Endothelial cell of umbilical vein (primary cell): ENCODE data around the gene RAD51B. TPM values are rescaled to one million over a fixed set of nuclear protein-coding genes. Genes with fewer than 3 reads are reported as not detected.

Source experiments
- BruUV-seq: library from RNA; stranded (reverse); fragments of 400-500 nt; replicated peaks from 2 replicates; lab custom pipeline; 2021; lab: Mats Ljungman, UMichigan
- CTCF ChIA-PET: fragments of 300-600, 350-600 bp; sonication (Branson Sonifier 250); formaldehyde crosslinking; loops from one replicate; lab custom pipeline; 2021; ENCODE audit warnings: antibody characterized with exemption, inconsistent platforms; lab: Charles Lee
- POLR2A ChIA-PET: fragments of 300-600, 350-600 bp; sonication (Branson Sonifier 250); formaldehyde crosslinking; loops from one replicate; lab custom pipeline; 2021; ENCODE audit warnings: antibody characterized with exemption, inconsistent platforms; lab: Charles Lee
- DNase-seq: peaks from one replicate; pipeline ENCODE4 v3.0.0-alpha.2; 2011; ENCODE audit warnings: low read depth, low spot score
- FAIRE-seq: peaks from 2 replicates; lab custom pipeline; 2011; peaks lifted over from hg19 to GRCh38; lab: Jason Lieb, UNC
- H2AFZ ChIP-seq: 2 replicates; pipeline ENCODE4 v1.6.0; 2012; ENCODE audit warnings: low read depth, low read length, control low read depth, inconsistent platforms
- H3K27ac ChIP-seq: 2 replicates; pipeline ENCODE4 v1.5.1; 2011; ENCODE audit warnings: low read depth, mild to moderate bottlenecking, control low read depth, low read length, moderate library complexity; ENCODE audit not compliant: insufficient read depth
- H3K27me3 ChIP-seq, 2 experiments: 2 replicates each; pipeline versions ENCODE4 v1.6.0 to v1.6.1; 2011; ENCODE audit warnings: low read length in 2 of 2, mixed read lengths in 1 of 2; ENCODE audit not compliant: control insufficient read depth in 2 of 2, insufficient read depth in 2 of 2
- H3K36me3 ChIP-seq, 2 experiments: 2 replicates in 1 of 2; 3 replicates in 1 of 2; pipeline ENCODE4 v1.5.1; 2011; ENCODE audit warnings: low read length in 2 of 2, mild to moderate bottlenecking in 1 of 2, moderate library complexity in 1 of 2; ENCODE audit not compliant: control insufficient read depth in 2 of 2, insufficient read depth in 2 of 2; ENCODE audit errors: extremely low read depth in 1 of 2
- H3K4me1 ChIP-seq: 3 replicates; pipeline ENCODE4 v1.5.1; 2011; ENCODE audit warnings: mild to moderate bottlenecking, low read length; ENCODE audit not compliant: control insufficient read depth, insufficient read depth; ENCODE audit errors: extremely low read depth
- H3K4me2 ChIP-seq: 2 replicates; pipeline ENCODE4 v1.6.1; 2011; ENCODE audit warnings: low read length, control low read depth, mixed read lengths; ENCODE audit not compliant: insufficient read depth
- H3K4me3 ChIP-seq, 3 experiments: fragments of 200-600 bp in 1 of 3; sonication (generic), shearing (Covaris generic) in 1 of 3; replicated peaks in 1 of 3; 2 replicates each; pipeline ENCODE4 v1.5.1; 2011 to 2016; ENCODE audit warnings: control low read depth in 3 of 3, low read length in 3 of 3, mild to moderate bottlenecking in 2 of 3, inconsistent platforms in 1 of 3, low read depth in 1 of 3, moderate library complexity in 1 of 3; ENCODE audit not compliant: insufficient read depth in 1 of 3
- H3K79me2 ChIP-seq: 2 replicates; pipeline ENCODE4 v1.6.0; 2012; ENCODE audit warnings: low read length, inconsistent platforms; ENCODE audit not compliant: control insufficient read depth, insufficient read depth
- H3K9ac ChIP-seq: replicated peaks from 2 replicates; pipeline ENCODE3; 2011; ENCODE audit warnings: low read length, control low read depth; ENCODE audit not compliant: insufficient read depth; ENCODE audit errors: extremely low read depth
- H3K9me1 ChIP-seq: replicated peaks from 3 replicates; pipeline ENCODE4 v1.6.0; 2011; ENCODE audit warnings: mild to moderate bottlenecking, low read length; ENCODE audit not compliant: control insufficient read depth, insufficient read depth; ENCODE audit errors: extremely low read depth
- H3K9me3 ChIP-seq: replicated peaks from 2 replicates; pipeline ENCODE4 v1.5.1; 2012; ENCODE audit warnings: low read length, inconsistent platforms; ENCODE audit not compliant: control insufficient read depth, insufficient read depth
- H4K20me1 ChIP-seq: replicated peaks from 2 replicates; pipeline ENCODE3; 2011; ENCODE audit warnings: mild to moderate bottlenecking, low read length; ENCODE audit not compliant: control insufficient read depth, insufficient read depth; ENCODE audit errors: extremely low read depth
- EZH2 ChIP-seq: IDR thresholded peaks from 2 replicates; pipeline ENCODE4 v1.6.1; 2012; ENCODE audit warnings: borderline replicate concordance, low read depth, mild to moderate bottlenecking, moderate library complexity, low read length, inconsistent platforms; ENCODE audit not compliant: severe bottlenecking
- FOS ChIP-seq: IDR thresholded peaks from 2 replicates; pipeline ENCODE4 v1.6.1; 2011; ENCODE audit warnings: mild to moderate bottlenecking, low read length, moderate library complexity, borderline replicate concordance; ENCODE audit not compliant: insufficient read depth
- GATA2 ChIP-seq: IDR thresholded peaks from 2 replicates; pipeline ENCODE4 v1.7.0; 2011; ENCODE audit warnings: low read depth, mild to moderate bottlenecking, moderate library complexity, mixed read lengths, low read length; ENCODE audit not compliant: insufficient read length, insufficient read depth
- JUN ChIP-seq: IDR thresholded peaks from 2 replicates; pipeline ENCODE4 v1.6.1; 2011; ENCODE audit warnings: borderline replicate concordance, low read depth; ENCODE audit not compliant: insufficient read length, insufficient read depth
- MYC ChIP-seq: IDR thresholded peaks from one replicate; pipeline ENCODE4 v1.6.1; 2011; ENCODE audit warnings: mild to moderate bottlenecking, low read depth, low read length
- POLR2A ChIP-seq: IDR thresholded peaks from 2 replicates; pipeline ENCODE4 v1.6.1; 2012; ENCODE audit warnings: low read depth, mild to moderate bottlenecking, control low read depth, low read length
- POLR2AphosphoS5 ChIP-seq: IDR thresholded peaks from 2 replicates; pipeline ENCODE4 v1.6.1; 2012; ENCODE audit warnings: low read depth, mild to moderate bottlenecking, control low read depth, low read length, moderate library complexity; ENCODE audit not compliant: insufficient read depth
- dilution Hi-C: fragments of 300-500 bp; cut with MboI; formaldehyde crosslinking; loops from one replicate; pipeline ENCODE4 v1.15.0; 2019; ENCODE audit warnings: low sequenced_read_pairs; ENCODE audit not compliant: extremely low pct_ligation_motif_present
- intact Hi-C: fragments of 100-400 bp; cut with micrococcal nuclease; formaldehyde crosslinking; loops from one replicate; pipeline ENCODE4 v1.10.0; 2022
- polyA plus RNA-seq, 4 experiments: library from polyadenylated mRNA; depleted of rRNA in 3 of 4; stranded (reverse) in 3 of 4; unstranded in 1 of 4; fragments of >200 nt; gene quantifications; 2 replicates each; pipeline versions ENCODE4 v1.2.1 to v1.2.3, GENCODE V29; 2011 to 2012; ENCODE audit warnings: missing spikeins in 1 of 4
- total RNA-seq: library from RNA; stranded (reverse); gene quantifications from 2 replicates; pipeline ENCODE4 v1.2.3, GENCODE V29; 2021
- TF ChIP-seq, protein P1 (sequence below), 2 donors: IDR thresholded peaks; 1 replicate in 1 of 2; 2 replicates in 1 of 2; pipeline ENCODE4 v1.5.1; 2011; ENCODE audit warnings: low read length in 2 of 2, mild to moderate bottlenecking in 2 of 2, moderate library complexity in 2 of 2, control low read depth in 1 of 2, inconsistent platforms in 1 of 2, low read depth in 1 of 2; ENCODE audit not compliant: insufficient read depth in 1 of 2; ENCODE audit errors: extremely low read depth in 1 of 2
- TF ChIP-seq, protein P2 (sequence below): IDR thresholded peaks from 2 replicates; pipeline ENCODE4 v1.6.1; 2011; ENCODE audit not compliant: insufficient read depth, insufficient read length

Gene RAD51B
- total and polyA plus RNA-seq, 2 donors (not counting 3 experiments of a cell fraction or from before 2014, with no cell fraction given), result 3.9 to 19.0 TPM

DNA sequence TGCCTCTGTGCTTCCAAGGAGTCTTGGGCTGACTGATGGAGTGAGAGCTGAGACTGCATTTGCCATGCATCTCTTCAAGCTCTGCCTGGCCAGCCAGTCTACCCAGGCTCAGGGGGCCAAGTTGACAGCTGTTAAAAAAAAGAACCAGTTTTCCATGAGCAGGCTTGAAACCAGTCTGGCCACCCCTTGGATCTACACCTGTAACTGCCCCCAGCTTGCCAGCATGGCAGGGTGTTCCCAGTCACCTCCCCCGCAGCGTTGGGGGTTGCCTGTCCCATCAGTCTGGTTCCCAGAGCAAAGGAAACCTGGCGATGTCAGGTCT, 770.6 kb downstream of the RAD51B start:
- BruUV-seq, result no TSS peak
- ChIA-PET CTCF (no interaction called here), POLR2A (interaction anchor here (0.8 kb wide), 1 partner anchor 11 kb away, joined by 3 read pairs; no protein-coding TSS in a partner anchor)
- H3K36me3 ChIP-seq, result no peaks in the 10 kb centered on the region
- H3K4me1 ChIP-seq, result peaks cover 6% of the 10 kb centered on the region
- H3K79me2 ChIP-seq, result no peaks in the 10 kb centered on the region
- no peaks in the 10 kb centered on the region for H3K9me3 ChIP-seq
- FAIRE-seq (no peak), DNase-seq (no peak)
- H4K20me1 ChIP-seq, result no peaks in the 10 kb centered on the region
- H3K27me3 ChIP-seq, result no peaks in the 10 kb centered on the region
- H3K4me2 ChIP-seq, result no peak overlapping the region
- dilution Hi-C loops, result no loop called here
- H3K9me1 ChIP-seq, result no peaks in the 10 kb centered on the region
- intact Hi-C loops, result no loop called here
- TF ChIP-seq, protein P1, sequence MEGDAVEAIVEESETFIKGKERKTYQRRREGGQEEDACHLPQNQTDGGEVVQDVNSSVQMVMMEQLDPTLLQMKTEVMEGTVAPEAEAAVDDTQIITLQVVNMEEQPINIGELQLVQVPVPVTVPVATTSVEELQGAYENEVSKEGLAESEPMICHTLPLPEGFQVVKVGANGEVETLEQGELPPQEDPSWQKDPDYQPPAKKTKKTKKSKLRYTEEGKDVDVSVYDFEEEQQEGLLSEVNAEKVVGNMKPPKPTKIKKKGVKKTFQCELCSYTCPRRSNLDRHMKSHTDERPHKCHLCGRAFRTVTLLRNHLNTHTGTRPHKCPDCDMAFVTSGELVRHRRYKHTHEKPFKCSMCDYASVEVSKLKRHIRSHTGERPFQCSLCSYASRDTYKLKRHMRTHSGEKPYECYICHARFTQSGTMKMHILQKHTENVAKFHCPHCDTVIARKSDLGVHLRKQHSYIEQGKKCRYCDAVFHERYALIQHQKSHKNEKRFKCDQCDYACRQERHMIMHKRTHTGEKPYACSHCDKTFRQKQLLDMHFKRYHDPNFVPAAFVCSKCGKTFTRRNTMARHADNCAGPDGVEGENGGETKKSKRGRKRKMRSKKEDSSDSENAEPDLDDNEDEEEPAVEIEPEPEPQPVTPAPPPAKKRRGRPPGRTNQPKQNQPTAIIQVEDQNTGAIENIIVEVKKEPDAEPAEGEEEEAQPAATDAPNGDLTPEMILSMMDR (IDR thresholded peaks at IDR 0.05; ENCODE audit: extremely low read depth in 1 of 2, insufficient read depth in 1 of 2, low read depth in 1 of 2, low read length in 2 of 2), result no peak
- TF ChIP-seq, protein P2, sequence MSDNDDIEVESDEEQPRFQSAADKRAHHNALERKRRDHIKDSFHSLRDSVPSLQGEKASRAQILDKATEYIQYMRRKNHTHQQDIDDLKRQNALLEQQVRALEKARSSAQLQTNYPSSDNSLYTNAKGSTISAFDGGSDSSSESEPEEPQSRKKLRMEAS, result no peak
- no peak for TF ChIP-seq EZH2
- H3K9ac ChIP-seq, result no peak overlapping the region
- no peak overlapping the region for H3K4me3 ChIP-seq
- no peak overlapping the region for H3K27ac ChIP-seq
- H2AFZ ChIP-seq, result no peak overlapping the region

DNA sequence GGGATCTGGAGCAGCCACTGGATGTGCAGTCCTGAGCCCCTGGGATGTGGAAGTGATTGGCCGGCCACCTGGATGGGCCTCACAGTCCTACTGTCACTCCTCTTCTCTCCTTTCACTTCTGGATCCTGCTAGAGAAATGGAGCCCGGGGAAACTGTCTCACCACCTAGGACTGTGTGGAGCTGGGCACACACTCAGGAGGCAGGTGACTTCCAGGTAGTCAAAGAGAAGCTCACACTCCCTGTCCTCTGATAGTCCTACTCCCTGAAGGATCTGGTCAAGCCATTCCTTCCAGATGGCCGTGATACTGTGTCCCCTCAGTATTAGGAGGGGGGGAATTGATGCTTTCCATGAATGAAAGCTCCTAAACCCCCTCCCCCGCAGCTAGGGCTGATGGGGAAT, 772.2 kb downstream of the RAD51B start:
- TF ChIP-seq, protein P2, result no peak
- TF ChIP-seq MYC (no peak), EZH2 (no peak), POLR2A (no peak), POLR2AphosphoS5 (no peak), JUN (no peak), GATA2 (no peak), FOS (no peak)
- TF ChIP-seq, protein P1 (IDR thresholded peaks at IDR 0.05; ENCODE audit: extremely low read depth in 1 of 2, insufficient read depth in 1 of 2, low read depth in 1 of 2, low read length in 2 of 2), result no peak
- FAIRE-seq (no peak), DNase-seq (no peak)
- Histone ChIP-seq H3K9me3 (no peaks in the 10 kb centered on the region), H3K79me2 (no peaks in the 10 kb centered on the region), H3K27ac (no peak overlapping the region), H3K9me1 (no peaks in the 10 kb centered on the region), H3K36me3 (no peaks in the 10 kb centered on the region), H4K20me1 (no peaks in the 10 kb centered on the region), H3K27me3 (no peaks in the 10 kb centered on the region), H3K4me3 (no peak overlapping the region), H3K4me1 (no peaks in the 10 kb centered on the region), H2AFZ (no peak overlapping the region), H3K4me2 (no peak overlapping the region), H3K9ac (no peak overlapping the region)
- CTCF ChIA-PET, result no interaction called here
- no TSS peak for BruUV-seq
- POLR2A ChIA-PET, result no interaction called here
- intact Hi-C loops (no loop called here), dilution Hi-C loops (no loop called here)
